Measurements from ENCODE around the gene TUFT1. TPM values are rescaled to one million over a fixed set of nuclear protein-coding genes. Genes with fewer than 3 reads are reported as not detected.

The TUFT1 gene
- polyA plus RNA-seq, 2 of the 4 experiments (the other 2 are of a cell fraction) = 21.1 to 27.5 TPM

GRCh38 chr1:151542710-151543129 is 2.6 kb downstream of the TUFT1 start:
- WGBS (ENCODE audit: missing lambda C conversion rate) = 27% methylated on average over 3 of the region's 3 CpGs
- peak overlapping the region; percentile 79 to 85; a peak in 5 of 6 replicates for H3K27ac ChIP-seq
- FAIRE-seq = no peak
- no peak for TF ChIP-seq SMC3 (IDR thresholded peaks at IDR 0.05)
- TF ChIP-seq GATA3 (IDR thresholded peaks at IDR 0.05; ENCODE audit: borderline replicate concordance) = peak; percentile 31; the same call in 1 of the 2 replicates
- CTCF ChIA-PET = interaction anchor here (1.1 to 2.2 kb wide), 3 partner anchors 37 to 52 kb away, joined by 3 to 11 read pairs (median 6); no protein-coding TSS in a partner anchor
- peak overlapping the region; percentile 96 for H3K4me2 ChIP-seq
- peak overlapping the region; percentile 93; the same call in 2 of the 3 replicates for H3K4me3 ChIP-seq
- peaks cover 70% of the 10 kb centered on the region for H3K4me1 ChIP-seq
- DNase-seq (ENCODE audit: low read depth in 1 of 2, low spot score in 1 of 2) = peak in 1 of 2 experiments; percentile 44
- no peak for ATAC-seq
- POLR2A ChIA-PET = interaction anchor here (0.7 kb wide), 1 partner anchor 138 kb away, joined by 4 read pairs; no protein-coding TSS in a partner anchor
- no peaks in the 10 kb centered on the region for H3K9me3 ChIP-seq

DNA sequence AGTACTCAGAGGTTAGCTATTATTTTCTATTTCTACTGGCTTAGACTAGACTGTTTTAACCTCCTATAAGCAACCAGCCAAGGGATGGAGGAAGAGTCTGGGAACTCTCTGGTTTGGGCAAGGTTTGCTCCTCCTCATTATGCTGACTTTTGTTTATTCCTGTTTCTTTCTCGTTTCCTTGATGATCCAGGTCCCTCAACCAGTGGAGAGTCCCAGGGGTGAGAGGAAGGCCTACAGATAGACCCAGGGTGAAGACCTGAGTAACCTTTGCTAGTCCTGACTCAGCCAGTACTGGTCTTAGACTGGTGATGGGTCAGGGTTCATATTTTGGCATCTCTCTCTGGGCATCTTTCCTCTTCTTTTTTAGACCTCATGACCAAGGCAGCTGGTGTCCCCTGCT is 5.4 kb downstream of the TUFT1 start:
- Histone ChIP-seq H3K4me1 (peaks cover 75% of the 10 kb centered on the region), H3K27ac (peak overlapping the region; percentile 85 to 91), H3K9me3 (no peaks in the 10 kb centered on the region), H3K4me3 (no peak overlapping the region), H3K4me2 (peak overlapping the region; percentile 78)
- FAIRE-seq (no peak), DNase-seq (ENCODE audit: low read depth in 1 of 2, low spot score in 1 of 2) (peak in 1 of 2 experiments; percentile 68), ATAC-seq (peak in 1 of 2 experiments; percentile 5; a peak in 1 of 6 replicates)
- ChIA-PET POLR2A (no interaction called here), CTCF (interaction anchor here (1.3 to 1.4 kb wide), 2 partner anchors 10 to 19 kb away, joined by 4 read pairs; no protein-coding TSS in a partner anchor)
- no peak for TF ChIP-seq MAZ (IDR thresholded peaks at IDR 0.05; ENCODE audit: borderline replicate concordance, low read depth, low read length)
- TF ChIP-seq MAFK (IDR thresholded peaks at IDR 0.05; ENCODE audit: partially characterized antibody) = peak; percentile 74
- 13% methylated on average over 1 of the region's 1 CpG for WGBS (ENCODE audit: missing lambda C conversion rate)

DNA sequence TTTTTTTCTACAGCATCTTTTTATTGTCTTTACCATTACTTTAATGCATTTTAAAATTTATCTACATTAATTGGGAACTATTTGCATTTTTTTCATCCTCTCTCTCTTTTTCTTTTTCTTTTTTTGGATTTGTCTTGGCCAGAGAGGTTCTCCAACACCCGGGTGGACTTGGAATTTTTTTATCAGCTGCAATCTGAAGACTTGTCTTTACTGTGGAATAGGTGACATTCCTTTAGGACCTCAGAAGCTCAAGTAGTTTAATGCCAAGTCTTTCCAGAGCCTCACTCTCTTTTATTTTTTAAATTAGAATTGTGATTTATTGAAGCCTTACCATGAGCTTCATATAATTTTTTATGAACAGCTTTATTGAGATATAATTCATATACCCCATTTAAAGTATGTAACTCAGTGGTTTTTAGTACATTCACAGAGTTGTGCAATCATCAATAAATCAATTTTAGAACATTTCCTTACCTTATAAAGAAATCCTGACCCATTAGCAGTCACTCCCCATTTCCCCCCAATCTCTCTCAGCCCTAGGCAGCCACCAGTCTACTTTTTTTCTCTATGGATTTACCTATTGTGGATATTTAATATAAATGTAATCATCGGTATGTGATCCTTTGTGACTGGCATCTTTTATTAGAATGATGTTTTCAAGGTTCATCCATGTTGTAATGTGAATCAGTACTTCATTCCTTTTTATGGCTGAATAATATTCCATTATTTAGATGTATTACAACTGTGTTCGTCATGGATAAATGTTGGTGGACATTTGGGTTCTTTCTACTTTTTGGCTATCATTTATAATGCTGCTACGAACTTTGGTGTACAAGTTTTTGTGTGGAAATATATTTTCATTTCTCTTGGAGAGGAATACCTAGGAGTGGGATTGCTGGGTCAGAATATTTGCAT is 6.2 kb downstream of the TUFT1 start:
- WGBS (ENCODE audit: missing lambda C conversion rate) = 69% methylated on average over 4 of the region's 4 CpGs
- CTCF ChIA-PET = interaction anchor here (1.3 to 3.7 kb wide), 3 partner anchors 11 to 18 kb away, joined by 4 to 15 read pairs (median 4); no protein-coding TSS in a partner anchor
- POLR2A ChIA-PET = interaction anchor here (0.6 to 1.0 kb wide), 4 partner anchors 9 to 66 kb away, joined by 3 to 8 read pairs (median 3); partner anchors contain the start of gene SNX27
- ATAC-seq = no peak
- DNase-seq (ENCODE audit: low read depth in 1 of 2, low spot score in 1 of 2) = no peak
- H3K4me2 ChIP-seq = peak overlapping the region; percentile 78
- peaks cover 82% of the 10 kb centered on the region for H3K4me1 ChIP-seq
- no peak overlapping the region for H3K4me3 ChIP-seq
- no peak for TF ChIP-seq PHF8 (IDR thresholded peaks at IDR 0.05; ENCODE audit: borderline replicate concordance, low read depth)
- TF ChIP-seq CEBPB (IDR thresholded peaks at IDR 0.05) = peak; percentile 48 to 54; a peak in 2 of 4 replicates
- H3K9me3 ChIP-seq = no peaks in the 10 kb centered on the region
- no peak for FAIRE-seq
- H3K27ac ChIP-seq = peak overlapping the region; percentile 85 to 91

DNA sequence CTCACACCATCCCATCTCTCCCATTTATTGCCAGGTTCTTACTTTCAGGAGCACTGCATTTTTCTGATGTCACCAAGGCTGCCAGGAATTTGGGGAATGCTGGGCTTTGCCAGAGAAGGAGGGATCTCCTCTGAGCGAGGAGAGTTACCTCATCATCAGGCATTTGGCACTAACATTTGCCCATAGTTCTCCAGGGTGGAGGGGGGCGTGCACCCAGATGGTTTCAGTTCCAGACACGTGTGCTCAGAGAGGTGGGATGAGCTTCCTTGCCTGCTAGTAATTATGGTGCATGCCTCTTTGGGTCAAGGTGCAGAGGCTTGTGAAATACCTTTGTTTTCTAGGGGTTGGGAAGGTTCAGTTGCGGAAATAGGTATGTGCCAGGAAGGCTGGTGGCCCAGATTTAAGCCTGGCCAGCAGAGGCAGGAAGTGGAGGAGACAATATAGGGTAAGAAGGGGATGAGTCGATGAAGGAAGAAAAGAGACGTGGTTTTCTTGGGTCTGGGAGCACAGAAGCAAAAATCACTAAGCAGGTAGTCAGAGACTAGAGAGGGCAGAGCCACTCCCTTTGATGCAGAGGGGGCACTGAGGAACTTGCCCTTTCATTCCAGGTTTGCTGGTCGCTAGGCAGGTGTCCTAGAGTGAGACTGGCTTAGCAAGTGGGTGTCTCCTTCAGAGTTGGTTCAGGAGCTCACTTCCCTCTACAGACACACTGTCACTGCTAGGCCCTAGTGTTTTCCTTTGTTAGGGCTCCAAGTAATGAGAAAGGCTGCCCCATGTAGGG is 7.2 kb downstream of the TUFT1 start:
- Histone ChIP-seq H3K4me1 (peaks cover 83% of the 10 kb centered on the region), H3K27ac (peak overlapping the region; percentile 85 to 91), H3K4me2 (peak overlapping the region; percentile 78), H3K4me3 (peak overlapping the region; percentile 0; the same call in 1 of the 3 replicates), H3K9me3 (no peaks in the 10 kb centered on the region)
- ChIA-PET CTCF (interaction anchor here (1.0 to 3.7 kb wide), 3 partner anchors 12 to 27 kb away, joined by 3 to 15 read pairs (median 4); no protein-coding TSS in a partner anchor), POLR2A (interaction anchor here (1.0 to 4.6 kb wide), 4 partner anchors 7 to 65 kb away, joined by 3 to 44 read pairs (median 6); partner anchors contain the start of genes SNX27 and TUFT1)
- 1% methylated on average over 6 of the region's 7 CpGs for WGBS (ENCODE audit: missing lambda C conversion rate)
- peak; percentile 76 for FAIRE-seq
- peak; percentile 88 to 95 for DNase-seq (ENCODE audit: low read depth in 1 of 2, low spot score in 1 of 2)
- ATAC-seq = peak; percentile 82 to 86
- TF ChIP-seq HDAC2 (IDR thresholded peaks at IDR 0.05) = no peak
- no peak for TF ChIP-seq FOSB (CRISPR knock-in tag; IDR thresholded peaks at IDR 0.05)
- TF ChIP-seq, protein P1, sequence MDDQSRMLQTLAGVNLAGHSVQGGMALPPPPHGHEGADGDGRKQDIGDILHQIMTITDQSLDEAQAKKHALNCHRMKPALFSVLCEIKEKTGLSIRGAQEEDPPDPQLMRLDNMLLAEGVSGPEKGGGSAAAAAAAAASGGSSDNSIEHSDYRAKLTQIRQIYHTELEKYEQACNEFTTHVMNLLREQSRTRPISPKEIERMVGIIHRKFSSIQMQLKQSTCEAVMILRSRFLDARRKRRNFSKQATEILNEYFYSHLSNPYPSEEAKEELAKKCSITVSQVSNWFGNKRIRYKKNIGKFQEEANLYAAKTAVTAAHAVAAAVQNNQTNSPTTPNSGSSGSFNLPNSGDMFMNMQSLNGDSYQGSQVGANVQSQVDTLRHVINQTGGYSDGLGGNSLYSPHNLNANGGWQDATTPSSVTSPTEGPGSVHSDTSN (IDR thresholded peaks at IDR 0.05) = no peak
- peak; percentile 80 for TF ChIP-seq JUNB (IDR thresholded peaks at IDR 0.05)
- no peak for TF ChIP-seq MAFK (IDR thresholded peaks at IDR 0.05; ENCODE audit: partially characterized antibody)
- TF ChIP-seq ZNF302 (CRISPR knock-in tag; IDR thresholded peaks at IDR 0.05) = no peak
- no peak for TF ChIP-seq KDM1A (IDR thresholded peaks at IDR 0.05; ENCODE audit: low read depth)
- peak; percentile 30; the same call in 1 of the 2 replicates for TF ChIP-seq E2F6 (IDR thresholded peaks at IDR 0.05; ENCODE audit: borderline replicate concordance, low read depth)
- no peak for TF ChIP-seq HOXB5 (CRISPR knock-in tag; IDR thresholded peaks at IDR 0.05)
- peak; percentile 95 for TF ChIP-seq GATA3 (IDR thresholded peaks at IDR 0.05; ENCODE audit: borderline replicate concordance)
- TF ChIP-seq ATOH8 (CRISPR knock-in tag; IDR thresholded peaks at IDR 0.05; ENCODE audit: low read depth) = no peak
- TF ChIP-seq TFCP2L1 (CRISPR knock-in tag; IDR thresholded peaks at IDR 0.05) = 0 out of 2 replicates have a peak, but pooled peaks have one; percentile 25
- no peak for TF ChIP-seq TP53 (CRISPR knock-in tag; IDR thresholded peaks at IDR 0.05)
- TF ChIP-seq NFE2L2 (conservative IDR thresholded peaks at IDR 0.05; ENCODE audit: low read length) = no peak
- TF ChIP-seq HES2 (IDR thresholded peaks at IDR 0.05) = 0 out of 2 replicates have a peak, but pooled peaks have one; percentile 8
- TF ChIP-seq POLR2A (IDR thresholded peaks at IDR 0.05; ENCODE audit: low read length) = no peak
- TF ChIP-seq KDM5A (IDR thresholded peaks at IDR 0.05) = no peak
- TF ChIP-seq, protein P2, sequence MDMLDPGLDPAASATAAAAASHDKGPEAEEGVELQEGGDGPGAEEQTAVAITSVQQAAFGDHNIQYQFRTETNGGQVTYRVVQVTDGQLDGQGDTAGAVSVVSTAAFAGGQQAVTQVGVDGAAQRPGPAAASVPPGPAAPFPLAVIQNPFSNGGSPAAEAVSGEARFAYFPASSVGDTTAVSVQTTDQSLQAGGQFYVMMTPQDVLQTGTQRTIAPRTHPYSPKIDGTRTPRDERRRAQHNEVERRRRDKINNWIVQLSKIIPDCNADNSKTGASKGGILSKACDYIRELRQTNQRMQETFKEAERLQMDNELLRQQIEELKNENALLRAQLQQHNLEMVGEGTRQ (IDR thresholded peaks at IDR 0.05) = peak; percentile 58

All from A549 (cell line).